Measurements from ENCODE around the gene IL34. TPM values are rescaled to one million over a fixed set of nuclear protein-coding genes. Genes with fewer than 3 reads are reported as not detected.
"Not testable (repeated sequence)": the region's sequence is repeated elsewhere in the genome, so short reads cannot be mapped to it uniquely, and the experiment has no call there.

Gene IL34
- total RNA-seq, 1 experiment from 2014 or later: 0.74 TPM

GRCh38 chr16:70611785-70612303 lies 34.5 kb upstream of the IL34 start:
- no peaks in the 10 kb centered on the region for H3K9me3 ChIP-seq (replicated peaks)
- DNase-seq (ENCODE audit: low read depth in 1 of 2, low spot score in 2 of 2): no peak

GRCh38 chr16:70612931-70613330 lies 33.4 kb upstream of the IL34 start:
- Histone ChIP-seq H3K27me3 (replicated peaks) (no peaks in the 10 kb centered on the region), H3K4me1 (replicated peaks) (no peaks in the 10 kb centered on the region), H3K4me3 (no peak overlapping the region), H3K27ac (no peak overlapping the region), H3K36me3 (no peaks in the 10 kb centered on the region), H3K9me3 (replicated peaks) (no peaks in the 10 kb centered on the region)
- no peak for DNase-seq (ENCODE audit: low read depth in 1 of 2, low spot score in 2 of 2)

More at GRCh38 chr16:70611785-70612303, 34.5 kb upstream of the IL34 start:
- H3K4me1 ChIP-seq (replicated peaks): no peaks in the 10 kb centered on the region
- no peak overlapping the region for H3K4me3 ChIP-seq
- no peak overlapping the region for H3K27ac ChIP-seq
- H3K27me3 ChIP-seq (replicated peaks): no peaks in the 10 kb centered on the region
- no peaks in the 10 kb centered on the region for H3K36me3 ChIP-seq

- Histone ChIP-seq H3K27me3 (replicated peaks) (no peaks in the 10 kb centered on the region), H3K4me1 (replicated peaks) (no peaks in the 10 kb centered on the region), H3K9me3 (replicated peaks) (no peaks in the 10 kb centered on the region), H3K4me3 (no peak overlapping the region), H3K36me3 (no peaks in the 10 kb centered on the region), H3K27ac (no peak overlapping the region)
- no peak for DNase-seq (ENCODE audit: low read depth in 1 of 2, low spot score in 2 of 2)
Observed at GRCh38 chr16:70614208-70614951, 32.0 kb upstream of the IL34 start.

GRCh38 chr16:70615945-70616344 lies 30.4 kb upstream of the IL34 start:
- Histone ChIP-seq H3K36me3 (no peaks in the 10 kb centered on the region), H3K27me3 (replicated peaks) (no peaks in the 10 kb centered on the region), H3K9me3 (replicated peaks) (no peaks in the 10 kb centered on the region), H3K27ac (no peak overlapping the region), H3K4me3 (no peak overlapping the region), H3K4me1 (replicated peaks) (no peaks in the 10 kb centered on the region)
- no peak for DNase-seq (ENCODE audit: low read depth in 1 of 2, low spot score in 2 of 2)

GRCh38 chr16:70621864-70622263 lies 24.5 kb upstream of the IL34 start:
- H3K27me3 ChIP-seq (replicated peaks); H3K4me1 ChIP-seq (replicated peaks); H3K9me3 ChIP-seq (replicated peaks); H3K36me3 ChIP-seq; H3K27ac ChIP-seq; DNase-seq (ENCODE audit: low read depth in 1 of 2, low spot score in 2 of 2); H3K4me3 ChIP-seq: not testable (repeated sequence)

- no peak overlapping the region for H3K27ac ChIP-seq
- H3K36me3 ChIP-seq: no peaks in the 10 kb centered on the region
- H3K4me1 ChIP-seq (replicated peaks): no peaks in the 10 kb centered on the region
- no peaks in the 10 kb centered on the region for H3K27me3 ChIP-seq (replicated peaks)
- no peak for DNase-seq (ENCODE audit: low read depth in 1 of 2, low spot score in 2 of 2)
- H3K9me3 ChIP-seq (replicated peaks): peaks cover 4% of the 10 kb centered on the region; the same call in 1 of the 2 replicates
- no peak overlapping the region for H3K4me3 ChIP-seq
Observed at GRCh38 chr16:70627696-70628095, 18.7 kb upstream of the IL34 start.

- Histone ChIP-seq H3K27ac (no peak overlapping the region), H3K27me3 (replicated peaks) (no peaks in the 10 kb centered on the region), H3K9me3 (replicated peaks) (peaks cover 4% of the 10 kb centered on the region; the same call in 1 of the 2 replicates), H3K4me1 (replicated peaks) (peaks cover 11% of the 10 kb centered on the region), H3K4me3 (no peak overlapping the region), H3K36me3 (no peaks in the 10 kb centered on the region)
- DNase-seq (ENCODE audit: low read depth in 1 of 2, low spot score in 2 of 2): no peak
Observed at GRCh38 chr16:70630960-70631745, 15.2 kb upstream of the IL34 start.

GRCh38 chr16:70632273-70632672 lies 14.1 kb upstream of the IL34 start:
- DNase-seq (ENCODE audit: low read depth in 1 of 2, low spot score in 2 of 2): no peak

GRCh38 chr16:70633617-70634016 lies 12.7 kb upstream of the IL34 start:
- not testable (repeated sequence) for H3K9me3 ChIP-seq (replicated peaks); H3K4me3 ChIP-seq; H3K36me3 ChIP-seq; H3K27me3 ChIP-seq (replicated peaks); DNase-seq (ENCODE audit: low read depth in 1 of 2, low spot score in 2 of 2); H3K27ac ChIP-seq
- peaks cover 11% of the 10 kb centered on the region for H3K4me1 ChIP-seq (replicated peaks)

More at GRCh38 chr16:70632273-70632672, 14.1 kb upstream of the IL34 start:
- H3K4me3 ChIP-seq: no peak overlapping the region
- H3K9me3 ChIP-seq (replicated peaks): peaks cover 4% of the 10 kb centered on the region; the same call in 1 of the 2 replicates
- H3K4me1 ChIP-seq (replicated peaks): peaks cover 11% of the 10 kb centered on the region
- H3K27me3 ChIP-seq (replicated peaks): no peaks in the 10 kb centered on the region
- H3K27ac ChIP-seq: no peak overlapping the region
- H3K36me3 ChIP-seq: no peaks in the 10 kb centered on the region

- H3K36me3 ChIP-seq: no peaks in the 10 kb centered on the region
- peak overlapping the region; percentile 36 for H3K27ac ChIP-seq
- no peak overlapping the region for H3K4me3 ChIP-seq
- H3K4me1 ChIP-seq (replicated peaks): peaks cover 18% of the 10 kb centered on the region
- H3K9me3 ChIP-seq (replicated peaks): peaks cover 4% of the 10 kb centered on the region; the same call in 1 of the 2 replicates
- DNase-seq (ENCODE audit: low read depth in 1 of 2, low spot score in 2 of 2): no peak
- H3K27me3 ChIP-seq (replicated peaks): no peaks in the 10 kb centered on the region
Observed at GRCh38 chr16:70634861-70635260, 11.5 kb upstream of the IL34 start.

- DNase-seq (ENCODE audit: low read depth in 1 of 2, low spot score in 2 of 2): peak in 1 of 2 experiments; percentile 42
- no peaks in the 10 kb centered on the region for H3K27me3 ChIP-seq (replicated peaks)
- H3K9me3 ChIP-seq (replicated peaks): peaks cover 4% of the 10 kb centered on the region; the same call in 1 of the 2 replicates
- H3K4me1 ChIP-seq (replicated peaks): peaks cover 18% of the 10 kb centered on the region
- no peak overlapping the region for H3K4me3 ChIP-seq
- peak overlapping the region; percentile 36 for H3K27ac ChIP-seq
- H3K36me3 ChIP-seq: no peaks in the 10 kb centered on the region
Observed at GRCh38 chr16:70635336-70636016, 10.9 kb upstream of the IL34 start.

GRCh38 chr16:70638814-70639792 lies 7.3 kb upstream of the IL34 start:
- no peak overlapping the region for H3K4me3 ChIP-seq
- H3K27me3 ChIP-seq (replicated peaks): no peaks in the 10 kb centered on the region
- H3K36me3 ChIP-seq: no peaks in the 10 kb centered on the region
- no peak overlapping the region for H3K27ac ChIP-seq
- H3K9me3 ChIP-seq (replicated peaks): no peaks in the 10 kb centered on the region
- DNase-seq (ENCODE audit: low read depth in 1 of 2, low spot score in 2 of 2): peak in 1 of 2 experiments; percentile 34
- H3K4me1 ChIP-seq (replicated peaks): peaks cover 18% of the 10 kb centered on the region

GRCh38 chr16:70642633-70643032 lies 3.7 kb upstream of the IL34 start:
- Histone ChIP-seq H3K27me3 (replicated peaks) (no peaks in the 10 kb centered on the region), H3K9me3 (replicated peaks) (no peaks in the 10 kb centered on the region), H3K4me1 (replicated peaks) (peaks cover 7% of the 10 kb centered on the region), H3K4me3 (no peak overlapping the region), H3K27ac (no peak overlapping the region), H3K36me3 (no peaks in the 10 kb centered on the region)
- no peak for DNase-seq (ENCODE audit: low read depth in 1 of 2, low spot score in 2 of 2)
